GM12864 (cell line): ENCODE results near the gene TMTC2.

Experiments
- DNase-seq: peaks from one replicate; pipeline ENCODE4 v3.0.0-alpha.2; 2011; ENCODE audit warnings: low read depth
- H3K4me3 ChIP-seq: 2 replicates; pipeline ENCODE4 v1.5.1; 2011; ENCODE audit warnings: mild to moderate bottlenecking, low read depth, low read length, control low read depth
- TF ChIP-seq, protein P1 (sequence below): IDR thresholded peaks from 2 replicates; pipeline ENCODE4 v1.5.1; 2011; ENCODE audit warnings: low read depth, mild to moderate bottlenecking, moderate library complexity, low read length, control low read depth, inconsistent platforms; ENCODE audit errors: missing control alignments

Gene TMTC2

DNA sequence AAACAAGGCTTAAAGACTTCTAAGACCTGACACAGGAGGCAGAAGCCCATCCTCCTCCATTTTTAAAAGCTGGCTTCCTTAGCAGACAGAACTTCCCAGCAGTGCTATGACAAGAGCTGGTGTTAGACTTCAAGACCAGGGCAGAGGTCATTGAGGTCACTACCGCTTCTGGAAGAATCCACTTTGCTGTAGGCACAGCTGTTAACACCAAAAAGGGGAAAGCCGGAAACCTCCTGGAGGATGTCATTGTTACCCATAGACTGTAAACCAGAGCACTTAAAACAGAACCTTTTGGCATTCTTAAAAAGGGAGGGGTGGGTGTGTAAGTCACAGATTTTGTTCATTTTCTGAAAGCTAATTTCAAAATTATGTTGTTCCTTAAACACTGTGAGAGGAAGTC is 445.7 kb downstream of the TMTC2 start:
- no peak for DNase-seq
- H3K4me3 ChIP-seq = no peak overlapping the region
- TF ChIP-seq, protein P1, sequence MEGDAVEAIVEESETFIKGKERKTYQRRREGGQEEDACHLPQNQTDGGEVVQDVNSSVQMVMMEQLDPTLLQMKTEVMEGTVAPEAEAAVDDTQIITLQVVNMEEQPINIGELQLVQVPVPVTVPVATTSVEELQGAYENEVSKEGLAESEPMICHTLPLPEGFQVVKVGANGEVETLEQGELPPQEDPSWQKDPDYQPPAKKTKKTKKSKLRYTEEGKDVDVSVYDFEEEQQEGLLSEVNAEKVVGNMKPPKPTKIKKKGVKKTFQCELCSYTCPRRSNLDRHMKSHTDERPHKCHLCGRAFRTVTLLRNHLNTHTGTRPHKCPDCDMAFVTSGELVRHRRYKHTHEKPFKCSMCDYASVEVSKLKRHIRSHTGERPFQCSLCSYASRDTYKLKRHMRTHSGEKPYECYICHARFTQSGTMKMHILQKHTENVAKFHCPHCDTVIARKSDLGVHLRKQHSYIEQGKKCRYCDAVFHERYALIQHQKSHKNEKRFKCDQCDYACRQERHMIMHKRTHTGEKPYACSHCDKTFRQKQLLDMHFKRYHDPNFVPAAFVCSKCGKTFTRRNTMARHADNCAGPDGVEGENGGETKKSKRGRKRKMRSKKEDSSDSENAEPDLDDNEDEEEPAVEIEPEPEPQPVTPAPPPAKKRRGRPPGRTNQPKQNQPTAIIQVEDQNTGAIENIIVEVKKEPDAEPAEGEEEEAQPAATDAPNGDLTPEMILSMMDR = no peak

DNA sequence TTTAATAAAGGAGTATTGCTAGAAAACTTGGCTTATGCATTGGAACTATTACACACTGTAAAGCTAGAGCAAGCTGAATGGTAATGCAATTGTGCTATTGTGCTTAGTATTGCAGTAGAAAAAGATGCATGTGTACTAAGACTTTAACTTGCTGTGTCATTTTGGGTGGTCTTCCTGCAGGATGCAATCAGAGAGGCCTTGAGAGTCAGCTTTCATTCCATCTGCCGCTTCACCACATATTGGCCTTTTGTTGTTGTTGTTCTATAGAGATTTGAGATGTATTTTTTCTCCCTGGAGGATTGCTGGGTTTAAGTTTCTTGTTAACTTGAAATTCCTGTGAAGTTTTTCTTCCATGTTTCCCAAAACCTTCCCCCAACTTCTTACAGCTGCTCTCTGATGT is 449.7 kb downstream of the TMTC2 start:
- TF ChIP-seq, protein P1 = no peak
- H3K4me3 ChIP-seq = no peak overlapping the region
- DNase-seq = no peak

DNA sequence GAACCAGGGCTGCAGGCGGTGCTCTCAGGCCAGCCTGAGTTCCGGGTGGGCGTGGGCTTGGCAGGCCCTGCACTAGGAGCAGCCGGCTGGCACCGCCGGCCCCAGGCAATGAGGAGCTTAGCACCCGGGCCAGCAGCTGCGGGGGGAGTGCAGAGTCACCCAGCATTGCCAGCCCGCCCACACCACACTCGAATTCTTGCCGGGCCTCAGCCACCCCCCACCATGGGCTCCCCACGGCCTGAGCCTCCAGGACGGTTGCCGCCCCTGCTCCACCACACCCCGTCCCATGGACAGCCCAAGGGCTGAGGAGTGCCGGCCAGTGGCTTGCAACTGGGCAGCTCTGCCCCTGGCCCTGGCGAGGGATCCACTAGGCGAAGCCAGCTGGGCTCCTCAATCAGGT is 453.4 kb downstream of the TMTC2 start:
- H3K4me3 ChIP-seq = no peak overlapping the region
- TF ChIP-seq, protein P1 = no peak
- DNase-seq = no peak

DNA sequence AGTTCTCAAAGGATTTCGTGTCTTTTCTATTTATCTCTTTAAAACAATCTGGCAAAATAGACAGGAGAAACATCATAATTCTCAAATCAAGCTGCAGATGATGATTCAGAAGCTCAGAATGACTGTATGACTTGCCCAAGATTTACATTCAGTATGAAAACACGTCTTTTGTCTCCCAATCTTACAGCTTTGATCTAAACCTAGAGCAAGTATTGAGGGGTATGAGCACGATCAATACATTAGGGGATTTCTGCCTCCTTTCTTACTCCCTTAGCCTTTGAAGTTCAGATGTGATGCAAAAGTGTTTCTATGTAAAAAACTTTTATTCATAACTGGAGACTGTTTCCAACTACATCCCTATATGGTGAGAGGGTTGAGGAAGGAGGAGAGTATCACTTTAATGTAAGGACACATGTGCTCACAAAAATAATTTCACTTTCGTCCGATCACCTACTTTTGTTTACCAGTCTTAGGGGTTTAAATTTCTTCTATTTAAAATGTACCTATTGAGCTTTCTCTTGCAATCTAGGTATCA is 454.8 kb downstream of the TMTC2 start:
- H3K4me3 ChIP-seq = no peak overlapping the region
- no peak for DNase-seq
- TF ChIP-seq, protein P1 = no peak

DNA sequence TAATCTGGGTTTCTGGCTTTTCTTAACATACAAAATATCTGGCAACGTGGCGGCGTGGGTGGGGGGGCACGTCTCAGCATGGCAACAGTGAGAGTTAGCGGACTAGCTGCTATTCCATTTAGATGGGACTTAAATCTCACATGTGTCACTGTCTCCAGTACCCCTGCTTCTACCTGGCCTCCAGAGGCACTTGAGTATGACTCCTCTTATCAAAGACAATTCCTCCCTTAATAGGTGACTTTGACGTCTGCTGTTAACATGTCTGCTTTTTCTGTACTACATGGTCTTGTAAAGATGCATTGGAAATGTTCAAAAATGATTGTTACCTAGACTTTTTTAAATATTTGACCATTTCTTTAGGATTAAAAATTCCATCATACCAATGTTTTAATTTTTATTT is 456.2 kb downstream of the TMTC2 start:
- DNase-seq = no peak
- no peak overlapping the region for H3K4me3 ChIP-seq
- TF ChIP-seq, protein P1 = no peak

DNA sequence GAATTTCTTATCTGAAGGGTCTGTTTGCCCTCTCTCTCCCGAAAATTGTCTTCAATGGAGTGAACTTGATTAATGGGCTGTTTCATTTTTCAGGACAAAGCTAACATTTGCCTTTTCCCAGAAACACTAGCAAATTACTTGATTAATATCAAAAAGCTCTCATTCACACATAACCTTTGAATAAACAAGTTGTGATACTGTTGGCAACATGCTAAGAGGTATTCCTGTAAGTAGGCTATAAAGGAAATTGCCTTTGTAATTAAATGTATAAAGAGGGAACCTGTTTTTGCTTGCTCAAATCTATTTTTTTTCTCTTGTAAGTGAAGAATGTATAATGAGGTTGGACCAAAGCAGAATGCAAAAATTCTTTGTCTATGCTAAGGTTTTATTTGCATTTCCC is 457.2 kb downstream of the TMTC2 start:
- TF ChIP-seq, protein P1 = no peak
- DNase-seq = no peak
- H3K4me3 ChIP-seq = no peak overlapping the region

DNA sequence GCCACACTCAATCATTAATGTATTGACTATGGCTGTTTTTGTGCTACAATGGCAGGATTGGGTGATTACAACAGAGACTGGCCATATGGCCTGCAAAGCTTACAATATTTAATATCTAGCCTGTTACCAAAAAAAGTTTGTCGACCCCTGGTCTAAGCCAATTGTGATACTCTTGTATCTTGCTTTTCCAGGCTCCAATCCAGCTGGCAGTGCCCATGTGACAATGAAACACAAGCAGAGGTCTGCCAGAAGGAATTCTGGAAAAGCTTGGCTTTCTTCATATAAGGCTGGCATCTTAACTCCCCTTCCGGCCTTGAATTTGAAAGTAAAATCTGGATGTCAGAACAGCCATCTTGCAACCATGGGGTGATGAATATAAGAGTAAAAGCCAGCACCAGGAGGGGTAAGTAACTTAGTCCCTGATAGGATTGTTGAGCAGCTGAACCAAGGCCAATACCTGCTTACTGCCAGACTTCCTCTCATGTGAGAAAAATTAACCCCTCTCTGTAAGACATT is 458.7 kb downstream of the TMTC2 start:
- H3K4me3 ChIP-seq = no peak overlapping the region
- TF ChIP-seq, protein P1 = no peak
- DNase-seq = no peak
